Gastroesophageal sphincter (tissue), 4 donors: ENCODE results near the gene ROCK2. TPM values are rescaled to one million over a fixed set of nuclear protein-coding genes. Genes with fewer than 3 reads are reported as not detected.
"Not testable (repeated sequence)": the region's sequence is repeated elsewhere in the genome, so short reads cannot be mapped to it uniquely, and the experiment has no call there.

ENCODE experiments used
- ATAC-seq: fragments of 150-250 bp; one replicate; pipeline ENCODE4 v1.9.1; 2016; ENCODE audit warnings: mild to moderate bottlenecking, moderate library complexity
- H3K27ac ChIP-seq, 4 donors: fragments of 200-600 bp; sonication (generic) in 3 of 4; 1 replicate in 3 of 4; 2 replicates in 1 of 4; pipeline ENCODE4 v1.5.1; 2016 to 2019
- H3K27me3 ChIP-seq: fragments of 200-600 bp; sonication (generic); one replicate; pipeline ENCODE4 v1.5.1; 2019
- H3K36me3 ChIP-seq, 2 donors: fragments of 200-600 bp; sonication (generic); one replicate each; pipeline ENCODE4 v1.5.1; 2019; ENCODE audit warnings: control low read depth in 1 of 2
- H3K4me1 ChIP-seq, 3 donors: fragments of 200-600 bp; sonication (generic); 1 replicate in 2 of 3; 2 replicates in 1 of 3; pipeline ENCODE4 v1.5.1; 2016 to 2019; ENCODE audit warnings: control low read depth in 2 of 3
- H3K4me3 ChIP-seq, 2 donors: fragments of 200-600 bp; sonication (generic); one replicate each; pipeline ENCODE4 v1.5.1; 2019; ENCODE audit warnings: mild to moderate bottlenecking in 1 of 2, moderate library complexity in 1 of 2
- H3K9me3 ChIP-seq, 3 donors: fragments of 200-600 bp; sonication (generic); one replicate each; pipeline ENCODE4 v1.5.1; 2017 to 2019; ENCODE audit warnings: control low read depth in 2 of 3
- CTCF ChIP-seq, 4 experiments: fragments of 200-600 bp in 2 of 4; fragments of 450-650 bp in 2 of 4; sonication (generic) in 1 of 4; IDR thresholded peaks; one replicate each; pipeline ENCODE4 v1.5.1; 2017 to 2019; ENCODE audit warnings: antibody characterized with exemption in 4 of 4, mild to moderate bottlenecking in 2 of 4, moderate library complexity in 2 of 4
- EP300 ChIP-seq: sonication (generic); formaldehyde crosslinking; IDR thresholded peaks from one replicate; pipeline ENCODE4 v1.6.1; 2017; ENCODE audit warnings: antibody characterized with exemption, mild to moderate bottlenecking
- POLR2A ChIP-seq, 2 donors: fragments of 450-650 bp; IDR thresholded peaks; one replicate each; pipeline ENCODE4 v1.6.1; 2017; ENCODE audit warnings: antibody characterized with exemption in 2 of 2, mild to moderate bottlenecking in 2 of 2, moderate library complexity in 1 of 2
- POLR2AphosphoS5 ChIP-seq: sonication (generic); formaldehyde crosslinking; IDR thresholded peaks from one replicate; pipeline ENCODE4 v1.6.1; 2017; ENCODE audit warnings: antibody characterized with exemption
- WGBS, 2 donors: methylation state at CpG; one replicate each; pipeline ENCODE4 v1.1.5; 2018; ENCODE audit warnings: low coverage in 1 of 2; 5-methylcytosine and 5-hydroxymethylcytosine counted together
- total RNA-seq, 4 donors: library from RNA; depleted of rRNA; stranded (reverse); fragments of >200 nt; gene quantifications; one replicate each; pipeline ENCODE4 v1.1.0, GENCODE V29; 2016

Gene ROCK2
- total RNA-seq, 4 donors from 2014 or later: 102 to 130 (median 113) TPM

- WGBS, 2 donors: 50 to 54% methylated on average over 2 of the region's 2 CpGs
- peaks cover 0 to 8% of the 10 kb centered on the region in 2 donors for H3K36me3 ChIP-seq
- no peak for ATAC-seq
- no peaks in the 10 kb centered on the region for H3K9me3 ChIP-seq
- no peaks in the 10 kb centered on the region for H3K27me3 ChIP-seq
- TF ChIP-seq POLR2A (IDR thresholded peaks at IDR 0.05) (no peak), POLR2AphosphoS5 (no peak), CTCF (IDR thresholded peaks at IDR 0.05) (no peak), EP300 (no peak)
- no peak overlapping the region for H3K27ac ChIP-seq
- no peak overlapping the region for H3K4me3 ChIP-seq
- H3K4me1 ChIP-seq: peaks cover 0 to 17% (median 0%) of the 10 kb centered on the region in 3 donors
Measured at GRCh38 chr2:11260979-11261378, 83.5 kb downstream of the ROCK2 start.

- ATAC-seq: no peak
- no peak for TF ChIP-seq POLR2A (IDR thresholded peaks at IDR 0.05)
- TF ChIP-seq CTCF (IDR thresholded peaks at IDR 0.05): no peak
- TF ChIP-seq EP300: no peak
- TF ChIP-seq POLR2AphosphoS5: no peak
- H3K36me3 ChIP-seq: peaks cover 0 to 8% of the 10 kb centered on the region in 2 donors
- H3K27ac ChIP-seq: no peak overlapping the region
- no peaks in the 10 kb centered on the region for H3K9me3 ChIP-seq
- H3K4me1 ChIP-seq: peaks cover 0 to 19% (median 3%) of the 10 kb centered on the region in 3 donors
- no peak overlapping the region for H3K4me3 ChIP-seq
- H3K27me3 ChIP-seq: no peaks in the 10 kb centered on the region
- 83 to 91% methylated on average over 3 of the region's 3 CpGs for WGBS, 2 donors
Measured at GRCh38 chr2:11257964-11258363, 86.5 kb downstream of the ROCK2 start.

GRCh38 chr2:11257078-11257477 lies 87.4 kb downstream of the ROCK2 start:
- H3K36me3 ChIP-seq: peaks cover 0 to 8% of the 10 kb centered on the region in 2 donors
- ATAC-seq: no peak
- no peak overlapping the region for H3K4me3 ChIP-seq
- H3K27ac ChIP-seq: no peak overlapping the region
- H3K4me1 ChIP-seq: peaks cover 0 to 18% (median 3%) of the 10 kb centered on the region in 3 donors
- 85 to 98% methylated on average over 6 to 8 of the region's 16 CpGs for WGBS, 2 donors
- TF ChIP-seq POLR2AphosphoS5 (no peak), CTCF (IDR thresholded peaks at IDR 0.05) (no peak), EP300 (no peak), POLR2A (IDR thresholded peaks at IDR 0.05) (no peak)
- no peaks in the 10 kb centered on the region for H3K9me3 ChIP-seq
- H3K27me3 ChIP-seq: no peaks in the 10 kb centered on the region

GRCh38 chr2:11256166-11256565 lies 88.3 kb downstream of the ROCK2 start:
- ATAC-seq: no peak
- peaks cover 0 to 8% of the 10 kb centered on the region in 2 donors for H3K36me3 ChIP-seq
- 81 to 83% methylated on average over 7 of the region's 7 CpGs for WGBS, 2 donors
- H3K9me3 ChIP-seq: no peaks in the 10 kb centered on the region
- peaks cover 0 to 18% (median 3%) of the 10 kb centered on the region in 3 donors for H3K4me1 ChIP-seq
- H3K27ac ChIP-seq: no peak overlapping the region
- no peaks in the 10 kb centered on the region for H3K27me3 ChIP-seq
- TF ChIP-seq EP300 (no peak), POLR2AphosphoS5 (no peak), POLR2A (IDR thresholded peaks at IDR 0.05) (no peak), CTCF (IDR thresholded peaks at IDR 0.05) (no peak)
- no peak overlapping the region for H3K4me3 ChIP-seq

GRCh38 chr2:11254100-11254536 lies 90.3 kb downstream of the ROCK2 start:
- no peaks in the 10 kb centered on the region for H3K27me3 ChIP-seq

GRCh38 chr2:11252458-11252857 lies 92.0 kb downstream of the ROCK2 start:
- not testable (repeated sequence) for H3K27ac ChIP-seq, H3K27me3 ChIP-seq, ATAC-seq, H3K9me3 ChIP-seq, H3K4me3 ChIP-seq
- Histone ChIP-seq H3K36me3 (peaks cover 0 to 23% of the 10 kb centered on the region in 2 donors), H3K4me1 (peaks cover 0 to 30% (median 8%) of the 10 kb centered on the region in 3 donors)
- 100% methylated on average over 3 to 4 of the region's 4 CpGs for WGBS, 2 donors

More at GRCh38 chr2:11254100-11254536, 90.3 kb downstream of the ROCK2 start:
- no peaks in the 10 kb centered on the region for H3K9me3 ChIP-seq
- TF ChIP-seq CTCF (IDR thresholded peaks at IDR 0.05) (no peak), POLR2A (IDR thresholded peaks at IDR 0.05) (no peak)
- H3K4me1 ChIP-seq: peaks cover 0 to 30% (median 8%) of the 10 kb centered on the region in 3 donors
- WGBS, 2 donors: 31 to 50% methylated on average over 2 of the region's 2 CpGs
- H3K36me3 ChIP-seq: peaks cover 0 to 9% of the 10 kb centered on the region in 2 donors
- no peak overlapping the region for H3K27ac ChIP-seq
- H3K4me3 ChIP-seq: no peak overlapping the region
- ATAC-seq: no peak
